ENCODE results near the gene GABRG3.

Gene GABRG3

GRCh38 chr15:27037501-27037900 lies 66.5 kb downstream of the GABRG3 start:
- Histone ChIP-seq H3K27me3 (ENCODE audit: low read length) (no peaks in the 10 kb centered on the region), H3K79me2 (ENCODE audit: insufficient read depth, low read length) (no peaks in the 10 kb centered on the region), H3K9me2 (replicated peaks; ENCODE audit: insufficient read depth, low read length) (no peaks in the 10 kb centered on the region), H3K9ac (ENCODE audit: low read length) (no peak overlapping the region), H3K4me3 (ENCODE audit: insufficient read depth, low read length, poor library complexity, severe bottlenecking) (no peak overlapping the region), H2AFZ (ENCODE audit: low read depth, low read length, severe bottlenecking) (no peak overlapping the region), H3K9me3 (ENCODE audit: insufficient read depth, low read length) (no peaks in the 10 kb centered on the region), H3K4me2 (ENCODE audit: low read depth, low read length, poor library complexity, severe bottlenecking) (no peak overlapping the region), H4K20me1 (ENCODE audit: low read depth, low read length) (no peaks in the 10 kb centered on the region), H3K27ac (ENCODE audit: low read depth, low read length) (no peak overlapping the region), H3F3A (ENCODE audit: insufficient read depth) (no peaks in the 10 kb centered on the region), H3K36me3 (ENCODE audit: low read length) (no peaks in the 10 kb centered on the region)
- TF ChIP-seq EZH2phosphoT487 (conservative IDR thresholded peaks at IDR 0.05; ENCODE audit: low read length), result no peak
- TF ChIP-seq, protein P1, sequence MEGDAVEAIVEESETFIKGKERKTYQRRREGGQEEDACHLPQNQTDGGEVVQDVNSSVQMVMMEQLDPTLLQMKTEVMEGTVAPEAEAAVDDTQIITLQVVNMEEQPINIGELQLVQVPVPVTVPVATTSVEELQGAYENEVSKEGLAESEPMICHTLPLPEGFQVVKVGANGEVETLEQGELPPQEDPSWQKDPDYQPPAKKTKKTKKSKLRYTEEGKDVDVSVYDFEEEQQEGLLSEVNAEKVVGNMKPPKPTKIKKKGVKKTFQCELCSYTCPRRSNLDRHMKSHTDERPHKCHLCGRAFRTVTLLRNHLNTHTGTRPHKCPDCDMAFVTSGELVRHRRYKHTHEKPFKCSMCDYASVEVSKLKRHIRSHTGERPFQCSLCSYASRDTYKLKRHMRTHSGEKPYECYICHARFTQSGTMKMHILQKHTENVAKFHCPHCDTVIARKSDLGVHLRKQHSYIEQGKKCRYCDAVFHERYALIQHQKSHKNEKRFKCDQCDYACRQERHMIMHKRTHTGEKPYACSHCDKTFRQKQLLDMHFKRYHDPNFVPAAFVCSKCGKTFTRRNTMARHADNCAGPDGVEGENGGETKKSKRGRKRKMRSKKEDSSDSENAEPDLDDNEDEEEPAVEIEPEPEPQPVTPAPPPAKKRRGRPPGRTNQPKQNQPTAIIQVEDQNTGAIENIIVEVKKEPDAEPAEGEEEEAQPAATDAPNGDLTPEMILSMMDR (IDR thresholded peaks at IDR 0.05; ENCODE audit: insufficient read depth, low read length, poor library complexity, severe bottlenecking), result no peak

- TF ChIP-seq, protein P1 (IDR thresholded peaks at IDR 0.05; ENCODE audit: insufficient read depth, low read length, poor library complexity, severe bottlenecking), result no peak
- no peak for TF ChIP-seq EZH2phosphoT487 (conservative IDR thresholded peaks at IDR 0.05; ENCODE audit: low read length)
- Histone ChIP-seq H3K79me2 (ENCODE audit: insufficient read depth, low read length) (no peaks in the 10 kb centered on the region), H3K9me3 (ENCODE audit: insufficient read depth, low read length) (no peaks in the 10 kb centered on the region), H3K9ac (ENCODE audit: low read length) (no peak overlapping the region), H3F3A (ENCODE audit: insufficient read depth) (no peaks in the 10 kb centered on the region), H3K36me3 (ENCODE audit: low read length) (no peaks in the 10 kb centered on the region), H3K4me2 (ENCODE audit: low read depth, low read length, poor library complexity, severe bottlenecking) (no peak overlapping the region), H3K27me3 (ENCODE audit: low read length) (no peaks in the 10 kb centered on the region), H3K4me3 (ENCODE audit: insufficient read depth, low read length, poor library complexity, severe bottlenecking) (no peak overlapping the region), H4K20me1 (ENCODE audit: low read depth, low read length) (no peaks in the 10 kb centered on the region), H3K9me2 (replicated peaks; ENCODE audit: insufficient read depth, low read length) (no peaks in the 10 kb centered on the region), H3K27ac (ENCODE audit: low read depth, low read length) (no peak overlapping the region), H2AFZ (ENCODE audit: low read depth, low read length, severe bottlenecking) (no peak overlapping the region)
Observed at GRCh38 chr15:27039152-27039551, 68.2 kb downstream of the GABRG3 start.

DNA sequence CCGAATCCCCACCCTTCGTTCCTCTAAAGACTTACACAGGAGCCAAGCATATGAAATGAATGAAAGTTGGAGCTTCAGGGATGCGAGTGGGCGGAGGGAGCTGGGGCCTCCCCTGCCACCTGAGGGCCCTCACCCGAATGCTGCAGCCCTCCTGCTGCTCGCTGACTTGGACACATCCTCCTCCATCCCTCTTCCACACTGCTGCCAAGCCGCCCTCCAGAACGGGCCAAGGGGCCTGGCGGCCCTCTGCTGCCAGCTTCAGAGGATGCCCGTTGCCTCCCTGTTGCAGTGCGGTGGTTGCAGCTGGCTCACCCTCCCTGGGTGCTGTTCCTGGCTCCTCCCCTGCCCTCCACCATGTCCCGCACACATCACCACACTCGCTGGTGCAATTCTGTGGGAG lies 71.2 kb downstream of the GABRG3 start:
- Histone ChIP-seq H3K4me2 (ENCODE audit: low read depth, low read length, poor library complexity, severe bottlenecking) (no peak overlapping the region), H3K27ac (ENCODE audit: low read depth, low read length) (no peak overlapping the region), H3K27me3 (ENCODE audit: low read length) (no peaks in the 10 kb centered on the region), H4K20me1 (ENCODE audit: low read depth, low read length) (no peaks in the 10 kb centered on the region), H3K9me3 (ENCODE audit: insufficient read depth, low read length) (no peaks in the 10 kb centered on the region), H3K9me2 (replicated peaks; ENCODE audit: insufficient read depth, low read length) (no peaks in the 10 kb centered on the region), H3K4me3 (ENCODE audit: insufficient read depth, low read length, poor library complexity, severe bottlenecking) (no peak overlapping the region), H3F3A (ENCODE audit: insufficient read depth) (no peaks in the 10 kb centered on the region), H3K36me3 (ENCODE audit: low read length) (no peaks in the 10 kb centered on the region), H3K9ac (ENCODE audit: low read length) (no peak overlapping the region), H2AFZ (ENCODE audit: low read depth, low read length, severe bottlenecking) (no peak overlapping the region), H3K79me2 (ENCODE audit: insufficient read depth, low read length) (no peaks in the 10 kb centered on the region)
- TF ChIP-seq, protein P1 (IDR thresholded peaks at IDR 0.05; ENCODE audit: insufficient read depth, low read length, poor library complexity, severe bottlenecking), result no peak
- TF ChIP-seq EZH2phosphoT487 (conservative IDR thresholded peaks at IDR 0.05; ENCODE audit: low read length), result no peak
